HG02763 (cell line): Measurements from ENCODE around the gene H6PD.
A peak's percentile ranks its signal among the peaks of the same experiment; 100 is the strongest.

ENCODE experiments used
- ATAC-seq: cut with Tn5 transposase; IDR thresholded peaks from one replicate; pipeline ENCODE4 v1.9.1; 2021; ENCODE audit warnings: mild to moderate bottlenecking, moderate library complexity; ENCODE audit not compliant: unreplicated experiment

H6PD gene

GRCh38 chr1:9273177-9273576 lies 38.6 kb downstream of the H6PD start:
- ATAC-seq: no peak

- ATAC-seq: no peak
Observed at GRCh38 chr1:9275161-9275560, 40.6 kb downstream of the H6PD start.

- peak; percentile 83 for ATAC-seq
Observed at GRCh38 chr1:9275567-9276034, 41.0 kb downstream of the H6PD start.

- ATAC-seq: no peak
Observed at GRCh38 chr1:9278116-9278515, 43.5 kb downstream of the H6PD start.

GRCh38 chr1:9278585-9279153 lies 44.1 kb downstream of the H6PD start:
- ATAC-seq: no peak

GRCh38 chr1:9279172-9279840 lies 44.7 kb downstream of the H6PD start:
- no peak for ATAC-seq

- no peak for ATAC-seq
Observed at GRCh38 chr1:9280015-9280860, 45.7 kb downstream of the H6PD start.

- no peak for ATAC-seq
Observed at GRCh38 chr1:9281071-9281827, 46.7 kb downstream of the H6PD start.

- no peak for ATAC-seq
Observed at GRCh38 chr1:9281908-9282695, 47.5 kb downstream of the H6PD start.

- ATAC-seq: no peak
Observed at GRCh38 chr1:9282696-9282955, 48.1 kb downstream of the H6PD start.

- no peak for ATAC-seq
Observed at GRCh38 chr1:9284061-9284460, 49.5 kb downstream of the H6PD start.

GRCh38 chr1:9286556-9286955 lies 52.0 kb downstream of the H6PD start:
- no peak for ATAC-seq

- ATAC-seq: no peak
Observed at GRCh38 chr1:9289090-9289534, 54.5 kb downstream of the H6PD start.

- ATAC-seq: no peak
Observed at GRCh38 chr1:9289711-9290485, 55.3 kb downstream of the H6PD start.

GRCh38 chr1:9291914-9292360 lies 57.4 kb downstream of the H6PD start:
- ATAC-seq: no peak

- ATAC-seq: no peak
Observed at GRCh38 chr1:9292361-9293240, 58.0 kb downstream of the H6PD start, which contains the start of gene SPSB1. SPSB1 (plus strand) TSS chr1:9292894; CDS start chr1:9355892, 62,998 bp downstream.

GRCh38 chr1:9293241-9293532 lies 58.6 kb downstream of the H6PD start:
- no peak for ATAC-seq

- ATAC-seq: no peak
Observed at GRCh38 chr1:9293533-9294404, 59.2 kb downstream of the H6PD start.
